CD4-positive, alpha-beta T cell treated with Interleukin-12 subunit alpha and Interleukin-12 subunit beta, for 1 hour (primary cell): Measurements from ENCODE around the gene C4orf33.

Source experiments
- DNase-seq: peaks from one replicate; pipeline ENCODE4 v3.0.0-alpha.2; 2020

The C4orf33 gene

GRCh38 chr4:129131343-129131742 is 35.4 kb downstream of the C4orf33 start:
- no peak for DNase-seq

- no peak for DNase-seq
Observed at GRCh38 chr4:129136433-129136832, 40.5 kb downstream of the C4orf33 start.

- no peak for DNase-seq
Observed at GRCh38 chr4:129138810-129139496, 43.0 kb downstream of the C4orf33 start.

- no peak for DNase-seq
Observed at GRCh38 chr4:129140521-129140920, 44.6 kb downstream of the C4orf33 start.

GRCh38 chr4:129143359-129143758 is 47.4 kb downstream of the C4orf33 start:
- no peak for DNase-seq

GRCh38 chr4:129144755-129145206 is 48.8 kb downstream of the C4orf33 start:
- no peak for DNase-seq

GRCh38 chr4:129145222-129145730 is 49.3 kb downstream of the C4orf33 start:
- DNase-seq, result no peak

- DNase-seq, result no peak
Observed at GRCh38 chr4:129146639-129147038, 50.7 kb downstream of the C4orf33 start.

- DNase-seq, result no peak
Observed at GRCh38 chr4:129148892-129149291, 52.9 kb downstream of the C4orf33 start.

- no peak for DNase-seq
Observed at GRCh38 chr4:129149906-129150305, 54.0 kb downstream of the C4orf33 start.

GRCh38 chr4:129152350-129152749 is 56.4 kb downstream of the C4orf33 start:
- DNase-seq, result no peak

GRCh38 chr4:129153700-129154099 is 57.7 kb downstream of the C4orf33 start:
- no peak for DNase-seq

- no peak for DNase-seq
Observed at GRCh38 chr4:129162450-129162849, 66.5 kb downstream of the C4orf33 start.

GRCh38 chr4:129163427-129163826 is 67.5 kb downstream of the C4orf33 start:
- DNase-seq, result no peak

GRCh38 chr4:129164243-129164642 is 68.3 kb downstream of the C4orf33 start:
- no peak for DNase-seq
